HG02884 (cell line): Measurements from ENCODE around the gene SCN1B.

Source experiments
- ATAC-seq: cut with Tn5 transposase; IDR thresholded peaks from one replicate; pipeline ENCODE4 v1.9.1; 2021; ENCODE audit warnings: mild to moderate bottlenecking, moderate library complexity; ENCODE audit not compliant: unreplicated experiment

SCN1B gene

GRCh38 chr19:35051796-35052195 is 21.5 kb downstream of the SCN1B start:
- ATAC-seq = no peak

DNA sequence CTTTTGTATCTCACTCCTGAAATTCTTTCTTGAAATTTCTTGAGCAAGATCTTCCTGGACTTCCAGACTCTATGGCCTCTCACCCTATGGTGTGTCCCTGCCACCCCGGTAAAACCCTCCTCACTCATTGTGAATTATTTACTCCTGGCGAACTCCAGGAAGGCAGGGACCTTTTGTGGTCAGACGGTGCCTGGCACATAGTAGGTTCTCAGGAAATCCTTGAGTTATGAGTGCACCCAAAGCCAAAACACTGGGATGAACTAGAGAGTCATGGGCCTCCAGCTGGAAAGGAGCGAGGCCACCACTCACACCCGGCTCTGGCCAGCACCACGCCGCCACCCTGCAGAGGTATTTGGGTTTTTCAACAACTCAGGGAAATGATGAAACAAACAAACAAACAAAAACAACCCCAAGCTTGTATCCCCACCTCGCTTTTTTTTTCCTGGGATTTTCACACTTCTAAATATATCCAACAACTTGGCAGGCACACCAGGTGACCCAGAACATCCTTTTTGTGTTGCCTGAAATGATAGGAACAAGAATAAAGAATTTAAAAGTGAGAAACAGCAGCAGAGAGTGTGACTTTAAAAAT is 22.4 kb downstream of the SCN1B start:
- no peak for ATAC-seq

DNA sequence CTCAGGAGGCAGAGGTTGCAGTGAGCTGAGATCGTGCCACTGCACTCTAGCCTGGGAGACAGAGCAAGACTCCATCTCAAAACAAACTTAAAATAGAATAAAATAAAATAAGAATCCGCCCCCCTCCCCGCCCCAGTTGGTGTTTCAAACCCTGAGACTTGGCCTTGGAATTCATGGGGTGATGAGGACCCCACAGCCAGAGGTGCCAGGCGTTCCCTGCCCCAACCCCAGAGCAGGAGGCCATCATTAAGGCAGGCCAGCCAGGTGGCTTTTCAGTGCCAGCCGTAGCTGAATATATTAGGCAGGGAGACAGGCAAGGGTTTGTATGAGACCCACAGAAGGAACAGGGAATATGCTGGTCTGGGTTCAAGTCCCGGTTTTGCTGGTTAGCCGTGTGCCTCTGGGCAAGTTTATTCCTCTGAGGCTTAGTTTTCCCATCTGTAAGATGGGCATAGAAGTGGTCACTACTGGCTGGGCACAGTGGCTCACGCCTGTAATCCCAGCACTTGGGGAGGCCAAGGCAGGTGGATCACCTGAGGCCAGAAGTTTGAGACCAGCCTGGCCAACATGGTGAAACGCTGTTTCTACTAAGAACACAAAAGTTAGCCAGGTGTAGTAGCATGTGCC is 23.5 kb downstream of the SCN1B start:
- no peak for ATAC-seq

GRCh38 chr19:35054626-35055025 is 24.4 kb downstream of the SCN1B start:
- no peak for ATAC-seq

GRCh38 chr19:35055715-35056179 is 25.5 kb downstream of the SCN1B start:
- no peak for ATAC-seq

GRCh38 chr19:35056513-35057063 is 26.3 kb downstream of the SCN1B start:
- no peak for ATAC-seq

DNA sequence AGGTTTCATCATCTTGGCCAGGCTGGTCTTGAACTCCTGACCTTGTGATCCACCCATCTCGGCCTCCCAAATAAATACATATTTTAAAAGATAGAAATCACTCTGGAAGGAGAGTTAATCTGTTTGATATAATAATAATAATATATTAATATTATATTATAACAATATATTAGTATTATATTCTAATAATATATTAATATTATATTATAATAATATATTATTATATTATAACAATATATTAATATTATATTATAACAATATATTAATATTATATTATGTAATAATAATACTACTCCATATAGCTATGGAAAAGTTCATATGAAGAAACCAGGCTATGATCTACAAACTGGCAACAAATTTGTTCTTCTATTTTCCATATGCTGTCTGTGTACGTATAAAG is 28.1 kb downstream of the SCN1B start:
- no peak for ATAC-seq

DNA sequence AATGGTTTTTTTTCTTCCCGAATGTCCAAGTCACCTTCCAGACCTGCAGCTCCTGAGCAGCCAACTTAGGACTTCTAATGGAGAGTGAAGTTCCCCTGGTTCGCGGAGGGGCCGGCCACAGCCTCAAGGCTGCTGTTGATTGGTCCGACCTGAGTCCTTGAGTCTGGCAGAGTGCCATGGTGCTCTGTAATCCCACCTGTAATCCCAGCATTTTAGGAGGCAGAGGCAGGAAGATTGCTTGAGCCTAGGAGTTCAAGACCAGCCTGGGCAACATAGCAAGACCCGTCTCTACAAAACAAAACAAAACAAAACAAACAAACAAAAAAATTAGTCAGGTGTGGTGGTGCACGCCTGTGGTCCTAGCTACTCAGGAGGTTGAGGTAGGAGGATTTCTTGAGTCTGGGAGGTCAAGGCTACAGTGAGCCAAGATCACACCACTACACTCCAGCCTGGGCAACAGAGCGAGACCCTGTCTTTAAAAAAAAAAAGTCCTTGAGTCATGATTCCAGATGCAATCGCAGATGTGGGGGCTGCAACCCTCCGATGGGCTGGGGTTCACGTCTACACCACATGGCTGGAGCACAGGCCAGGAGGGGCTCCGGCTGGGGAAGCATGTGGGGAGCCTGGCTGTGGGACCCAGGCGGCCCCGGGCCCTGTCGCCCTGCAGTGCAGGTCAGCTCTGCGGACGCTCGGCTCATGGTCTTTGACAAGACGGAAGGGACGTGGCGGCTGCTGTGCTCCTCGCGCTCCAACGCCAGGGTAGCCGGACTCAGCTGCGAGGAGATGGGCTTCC is 28.9 kb downstream of the SCN1B start:
- no peak for ATAC-seq

DNA sequence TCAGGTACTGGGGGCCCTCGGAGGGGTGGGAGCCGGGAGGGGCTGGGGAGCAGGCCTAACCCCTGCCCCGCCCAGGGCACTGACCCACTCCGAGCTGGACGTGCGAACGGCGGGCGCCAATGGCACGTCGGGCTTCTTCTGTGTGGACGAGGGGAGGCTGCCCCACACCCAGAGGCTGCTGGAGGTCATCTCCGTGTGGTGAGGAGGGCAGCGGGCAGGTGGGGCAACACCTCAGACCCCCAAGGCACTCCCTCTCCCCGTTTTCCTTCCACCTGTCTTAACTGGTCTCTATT is 29.5 kb downstream of the SCN1B start:
- no peak for ATAC-seq

DNA sequence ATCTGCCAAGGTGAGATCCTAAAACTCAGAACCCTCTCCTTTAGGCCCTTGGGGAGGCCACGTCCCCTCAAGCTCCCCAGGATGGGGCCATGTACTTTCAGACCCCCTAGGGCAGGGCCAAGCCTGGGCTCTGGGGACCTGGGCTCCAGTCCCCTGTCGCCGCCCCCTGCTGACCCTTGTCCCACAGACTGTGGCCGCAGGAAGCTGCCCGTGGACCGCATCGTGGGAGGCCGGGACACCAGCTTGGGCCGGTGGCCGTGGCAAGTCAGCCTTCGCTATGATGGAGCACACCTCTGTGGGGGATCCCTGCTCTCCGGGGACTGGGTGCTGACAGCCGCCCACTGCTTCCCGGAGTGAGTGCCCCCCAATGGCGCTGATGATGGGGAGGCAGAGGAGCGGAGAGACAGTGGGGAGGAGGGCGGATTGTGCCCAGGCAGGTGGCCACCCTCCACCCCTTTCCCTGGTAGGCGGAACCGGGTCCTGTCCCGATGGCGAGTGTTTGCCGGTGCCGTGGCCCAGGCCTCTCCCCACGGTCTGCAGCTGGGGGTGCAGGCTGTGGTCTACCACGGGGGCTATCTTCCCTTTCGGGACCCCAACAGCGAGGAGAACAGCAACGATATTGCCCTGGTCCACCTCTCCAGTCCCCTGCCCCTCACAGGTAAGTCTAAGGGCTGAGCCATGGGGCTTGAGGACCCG is 30.0 kb downstream of the SCN1B start:
- ATAC-seq = no peak

DNA sequence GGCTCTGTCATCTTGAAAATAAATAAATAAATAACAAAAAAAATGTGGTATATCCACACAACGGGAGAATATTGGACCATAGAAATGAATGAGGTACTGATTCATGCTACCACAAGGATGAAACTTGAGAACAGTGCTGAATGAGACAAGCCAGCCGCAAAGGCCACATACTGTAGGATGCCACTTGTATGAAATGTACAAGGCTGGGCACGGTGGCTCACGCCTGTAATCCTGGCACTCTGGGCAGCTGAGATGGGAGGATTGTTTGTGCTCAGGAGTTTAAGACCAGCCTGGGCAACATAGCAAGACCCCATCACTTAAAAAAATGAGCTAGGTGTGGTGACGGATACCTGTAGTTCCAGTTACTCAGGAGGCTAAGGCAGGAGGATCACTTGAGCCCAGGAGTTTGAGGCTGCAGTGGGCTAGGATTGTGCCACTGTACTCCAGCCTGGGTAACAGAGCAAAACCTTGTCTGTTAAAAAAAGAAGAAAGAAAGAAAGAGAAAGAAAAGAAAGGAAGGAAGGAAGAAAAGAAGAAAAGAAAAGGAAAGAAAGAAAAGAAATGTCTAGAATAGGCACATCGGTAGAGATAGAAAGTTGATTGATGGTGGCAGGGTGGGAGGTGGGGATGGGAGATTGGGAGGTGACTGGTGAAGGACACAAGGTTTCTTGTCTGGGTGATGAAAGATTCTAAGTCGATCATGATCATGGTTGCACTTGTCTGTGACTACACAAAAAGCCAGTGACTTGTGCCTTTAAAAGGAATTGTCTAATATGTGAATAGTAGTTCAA is 31.5 kb downstream of the SCN1B start:
- ATAC-seq = no peak

- no peak for ATAC-seq
Observed at GRCh38 chr19:35062942-35063341, 32.7 kb downstream of the SCN1B start.

DNA sequence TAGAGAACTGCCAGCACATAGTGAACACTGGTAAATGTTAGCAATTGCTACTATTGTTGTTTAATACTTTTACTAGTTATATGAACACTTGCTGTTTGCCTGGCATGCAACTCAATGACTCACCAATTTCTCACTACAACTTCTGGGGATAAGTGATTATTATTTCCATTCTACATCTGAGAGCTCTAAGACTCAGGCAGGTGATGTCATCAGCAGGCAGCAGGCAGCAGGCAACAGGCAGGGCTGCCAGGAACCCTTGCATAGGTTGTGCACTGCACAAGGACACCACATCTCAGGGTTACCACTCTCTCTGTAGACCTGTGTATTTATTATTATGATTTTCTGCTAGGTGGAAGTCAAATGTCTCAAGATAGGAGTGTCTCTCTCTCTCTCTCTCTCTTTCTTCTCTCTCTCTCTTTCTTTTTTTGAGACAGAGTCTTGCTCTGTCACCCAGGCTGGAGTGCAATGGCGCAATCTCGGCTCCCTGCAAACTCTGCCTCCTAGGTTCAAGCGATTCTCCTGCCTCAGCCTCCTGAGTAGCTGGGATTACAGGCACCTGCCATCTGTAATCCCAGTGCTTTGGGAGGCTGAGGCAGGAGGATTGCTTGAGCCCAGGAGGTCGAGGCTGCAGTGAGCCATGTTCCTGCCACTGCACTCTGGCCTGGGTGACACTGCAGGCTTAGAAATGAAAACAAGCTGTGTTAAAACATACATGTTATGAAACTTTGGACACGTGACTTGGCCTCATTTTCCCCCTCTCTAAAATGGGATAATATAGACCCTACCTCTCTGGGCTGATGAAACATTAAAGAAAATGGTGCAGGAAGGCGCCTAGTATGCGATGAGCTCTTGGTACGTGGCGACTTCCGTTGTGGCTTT is 33.9 kb downstream of the SCN1B start:
- no peak for ATAC-seq

GRCh38 chr19:35065574-35065973 is 35.3 kb downstream of the SCN1B start:
- ATAC-seq = no peak

GRCh38 chr19:35066121-35066520 is 35.9 kb downstream of the SCN1B start:
- ATAC-seq = no peak

DNA sequence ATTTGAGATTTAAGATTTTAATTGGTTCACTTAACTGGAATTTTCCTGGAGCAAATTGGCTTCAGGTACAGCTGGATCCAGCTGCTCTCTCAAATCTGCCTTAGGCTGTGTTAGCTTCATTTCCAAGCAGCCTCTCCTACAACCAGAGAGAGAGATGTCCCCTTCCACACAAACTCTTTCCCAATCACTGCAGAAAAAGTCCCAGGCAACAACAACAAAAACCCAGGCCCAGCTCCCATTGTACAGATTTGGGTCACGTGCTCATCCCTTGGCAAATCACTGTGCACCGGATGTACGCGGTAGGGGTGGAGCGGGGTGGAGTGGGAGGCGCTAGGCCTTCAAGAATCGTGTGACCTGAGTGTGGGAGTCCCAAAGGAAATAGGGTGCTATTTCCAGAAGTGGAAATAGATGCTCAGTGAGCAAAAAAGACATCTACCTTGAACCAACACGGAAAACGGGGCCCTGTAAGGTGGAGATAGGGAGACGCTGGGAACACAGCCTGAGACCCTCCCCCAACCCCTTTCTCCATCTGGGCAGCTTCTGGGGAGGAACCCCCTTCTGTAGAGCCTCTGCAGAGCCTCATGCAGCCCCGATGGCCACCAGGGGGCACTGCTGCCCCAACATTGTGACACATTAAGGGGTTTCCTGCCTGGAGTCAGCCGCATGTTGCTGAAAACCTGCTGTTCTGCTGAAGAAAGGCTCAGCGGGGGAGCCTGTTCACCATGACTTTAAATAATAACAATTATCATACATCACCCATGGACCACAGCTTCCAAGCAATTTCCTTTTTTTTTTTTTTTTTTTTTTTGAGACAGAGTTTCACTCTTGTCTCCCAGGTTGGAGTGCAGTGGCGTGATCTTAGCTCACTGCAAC is 36.7 kb downstream of the SCN1B start:
- no peak for ATAC-seq

GRCh38 chr19:35068941-35069634 is 38.8 kb downstream of the SCN1B start:
- ATAC-seq = no peak

DNA sequence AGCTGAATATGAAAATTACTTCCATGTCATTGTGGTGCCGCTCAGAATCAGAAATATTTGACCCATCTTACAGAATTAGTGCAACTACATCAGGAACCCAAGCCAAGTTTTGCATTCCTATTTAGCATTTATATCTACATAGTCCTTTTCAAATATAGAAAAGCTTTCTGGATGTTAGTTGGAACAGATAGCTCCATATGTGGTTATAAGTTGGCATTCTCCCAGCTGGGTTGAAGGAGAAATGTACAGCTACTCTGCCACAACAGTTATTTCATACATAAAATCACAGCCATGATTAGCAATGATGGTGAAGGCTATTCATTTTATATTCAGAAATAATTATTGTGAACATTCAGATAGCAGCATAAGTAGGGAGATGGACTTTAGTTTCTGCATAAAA is 39.4 kb downstream of the SCN1B start:
- ATAC-seq = no peak
